SJCRH30 (cell line): ENCODE measurements around the gene CLMN. TPM values are rescaled to one million over a fixed set of nuclear protein-coding genes. Genes with fewer than 3 reads are reported as not detected.

Source experiments
- DNase-seq, 2 experiments: peaks; one replicate each; pipeline ENCODE4 v3.0.0-alpha.2; 2015 to 2020
- H3K27ac ChIP-seq: fragments of 250-450 bp; sonication (Bioruptor Pico); 2 replicates; pipeline ENCODE4 v1.5.1; 2020; ENCODE audit warnings: mild to moderate bottlenecking, moderate library complexity
- H3K27me3 ChIP-seq: fragments of 250-450 bp; sonication (Bioruptor Pico); 2 replicates; pipeline ENCODE4 v1.5.1; 2020; ENCODE audit warnings: mild to moderate bottlenecking, moderate library complexity
- H3K36me3 ChIP-seq: fragments of 250-450 bp; sonication (Bioruptor Pico); 2 replicates; pipeline ENCODE4 v1.5.1; 2020; ENCODE audit warnings: mild to moderate bottlenecking, moderate library complexity
- H3K4me1 ChIP-seq: fragments of 250-450 bp; sonication (Bioruptor Pico); 2 replicates; pipeline ENCODE4 v1.5.1; 2020; ENCODE audit warnings: mild to moderate bottlenecking, moderate library complexity
- H3K4me3 ChIP-seq: fragments of 250-450 bp; sonication (Bioruptor Pico); 2 replicates; pipeline ENCODE4 v1.5.1; 2020; ENCODE audit warnings: mild to moderate bottlenecking, moderate library complexity
- H3K9me3 ChIP-seq: fragments of 250-450 bp; sonication (Bioruptor Pico); replicated peaks from 2 replicates; pipeline ENCODE4 v1.5.1; 2020; ENCODE audit warnings: mild to moderate bottlenecking, moderate library complexity
- total RNA-seq: library from RNA; depleted of rRNA; stranded (reverse); fragments of >200 nt; shearing (Covaris generic); gene quantifications from 2 replicates; pipeline ENCODE4 v1.2.3, GENCODE V29; 2014

Gene CLMN
- total RNA-seq, 1 experiment from 2014 or later: 29.0 TPM

DNA sequence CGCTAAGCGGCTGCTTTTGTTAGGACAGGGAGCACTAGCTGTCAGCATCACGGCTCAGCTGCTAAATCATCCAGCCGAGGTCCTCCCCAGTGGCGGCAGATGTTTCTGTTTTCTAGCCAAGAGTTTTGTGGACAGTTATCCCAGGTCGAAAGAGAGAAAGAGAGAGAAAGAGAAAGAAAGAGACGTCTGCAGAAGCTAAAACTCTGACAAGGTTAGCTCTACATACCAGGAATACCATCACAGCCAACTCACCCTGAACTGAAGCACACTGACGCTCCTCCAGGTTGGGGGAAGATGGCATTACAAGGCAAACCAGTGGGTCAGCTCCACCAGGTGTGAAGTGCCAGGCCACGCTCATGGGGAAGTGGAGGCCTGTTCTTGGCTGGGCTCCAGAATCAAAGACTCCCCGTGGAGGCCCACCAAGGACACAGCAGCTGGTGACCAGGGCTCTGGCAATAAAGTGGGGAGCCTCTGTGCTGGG lies 97.5 kb downstream of the CLMN start:
- Histone ChIP-seq H3K9me3 (no peaks in the 10 kb centered on the region), H3K36me3 (peaks cover 3% of the 10 kb centered on the region), H3K4me3 (no peak overlapping the region), H3K4me1 (peaks cover 82% of the 10 kb centered on the region), H3K27me3 (no peaks in the 10 kb centered on the region), H3K27ac (peak overlapping the region; percentile 14)
- peak in 1 of 2 experiments; percentile 44 for DNase-seq

DNA sequence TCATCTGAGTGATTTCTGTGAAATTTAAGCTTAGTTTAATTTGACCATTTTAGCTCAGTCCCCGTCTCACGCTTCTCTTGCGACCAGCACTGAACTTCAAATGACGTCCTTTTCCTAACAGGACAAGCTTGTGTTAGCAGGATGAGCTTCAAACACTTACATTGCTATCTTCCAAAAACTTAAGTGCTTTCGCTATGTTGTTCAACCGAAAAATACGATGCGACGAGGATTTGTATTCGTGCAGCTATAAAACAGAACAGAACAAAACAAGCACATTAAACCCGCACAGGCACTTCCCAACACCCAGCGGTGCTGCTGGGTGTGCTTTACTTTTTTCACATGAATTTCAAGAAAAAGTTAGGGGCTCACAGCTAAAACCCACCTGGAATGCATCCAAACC lies 98.2 kb downstream of the CLMN start:
- Histone ChIP-seq H3K4me3 (no peak overlapping the region), H3K36me3 (peaks cover 3% of the 10 kb centered on the region), H3K27ac (no peak overlapping the region; the same call in 1 of the 2 replicates), H3K9me3 (no peaks in the 10 kb centered on the region), H3K4me1 (peaks cover 82% of the 10 kb centered on the region), H3K27me3 (no peaks in the 10 kb centered on the region)
- no peak for DNase-seq

DNA sequence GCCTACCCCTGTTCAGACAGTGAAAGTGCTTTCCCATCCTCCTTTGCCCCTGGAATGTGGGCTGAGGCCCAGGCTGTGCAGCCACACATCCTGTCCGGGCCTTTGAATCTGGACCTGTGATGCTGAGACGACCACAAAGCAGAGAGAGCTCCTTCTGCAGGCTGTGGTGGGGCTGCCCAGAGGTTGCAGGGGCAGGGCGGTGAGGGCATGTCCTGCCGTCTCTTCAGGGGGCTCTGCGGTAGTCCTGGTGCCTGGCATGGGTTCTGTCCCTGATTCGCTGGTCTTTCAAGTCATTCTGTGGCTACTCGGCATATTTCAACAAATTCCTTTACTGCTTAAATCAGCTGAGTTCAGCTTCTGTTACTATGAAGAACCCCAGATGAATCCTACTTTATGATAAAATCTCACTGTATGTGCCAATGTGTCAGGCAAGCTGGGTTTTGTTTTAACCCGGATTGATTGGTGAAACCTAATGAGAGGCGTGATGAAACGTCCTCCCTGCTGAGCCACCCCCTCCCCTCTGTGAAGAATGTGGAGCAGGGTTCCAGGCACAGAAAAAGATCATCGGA lies 99.0 kb downstream of the CLMN start:
- no peak overlapping the region for H3K27ac ChIP-seq
- H3K27me3 ChIP-seq: no peaks in the 10 kb centered on the region
- no peak overlapping the region for H3K4me3 ChIP-seq
- peaks cover 80% of the 10 kb centered on the region for H3K4me1 ChIP-seq
- peaks cover 3% of the 10 kb centered on the region for H3K36me3 ChIP-seq
- H3K9me3 ChIP-seq: no peaks in the 10 kb centered on the region
- no peak for DNase-seq

DNA sequence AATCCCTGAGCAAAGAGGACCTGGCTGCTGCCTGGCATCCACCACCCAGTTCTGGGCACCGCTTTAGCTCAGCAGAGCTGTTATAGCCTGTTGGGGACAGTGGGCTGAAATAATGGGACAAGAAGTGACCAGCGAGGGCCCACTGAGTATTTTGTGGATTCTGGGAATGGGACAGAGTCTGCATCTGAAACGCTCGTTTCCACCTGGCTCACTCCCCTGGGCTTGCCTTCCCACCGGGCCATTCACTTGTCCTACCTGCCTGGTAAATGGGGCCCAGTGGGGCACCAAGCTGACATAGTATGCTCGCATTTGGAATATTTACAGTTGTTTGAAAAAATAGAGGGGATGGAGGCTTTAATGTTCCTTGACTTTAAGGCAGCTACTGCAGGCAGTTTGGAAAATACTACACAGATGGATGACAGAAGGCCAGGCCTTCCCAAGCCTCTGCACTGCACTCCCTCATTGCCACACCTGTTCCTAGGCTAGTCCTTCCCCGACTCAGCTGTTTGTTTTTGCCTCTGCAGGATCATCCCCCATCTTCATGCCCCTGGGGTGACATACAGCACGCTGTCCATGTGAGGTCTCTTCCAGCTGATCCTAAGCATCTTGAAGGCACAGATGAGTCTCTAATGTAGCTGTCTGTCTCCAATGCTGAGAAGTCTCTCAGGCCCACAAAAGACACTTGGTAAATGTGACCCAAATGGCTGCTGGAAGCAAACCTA lies 101.1 kb downstream of the CLMN start:
- peak; percentile 78 to 87 for DNase-seq

DNA sequence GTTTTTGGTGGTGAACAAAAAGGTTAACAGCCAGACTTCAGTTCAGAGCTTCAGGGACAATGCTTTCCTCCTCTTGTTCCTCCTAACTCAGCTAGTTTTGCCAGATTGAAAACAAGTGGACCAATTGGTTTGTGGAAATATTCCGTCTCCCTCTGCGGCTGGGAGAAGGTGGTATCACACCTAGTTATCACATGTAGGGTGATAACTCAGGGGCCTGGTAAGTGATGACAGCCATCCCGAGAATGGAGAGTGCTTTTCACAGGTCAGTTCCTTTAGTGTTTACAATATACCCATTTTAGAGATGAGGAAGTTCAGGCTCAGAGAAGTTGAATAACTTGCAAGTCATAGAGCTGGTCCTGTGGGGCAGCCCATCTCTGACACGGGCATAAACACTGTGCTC lies 101.7 kb downstream of the CLMN start:
- peak overlapping the region; percentile 16 for H3K27ac ChIP-seq
- no peaks in the 10 kb centered on the region for H3K27me3 ChIP-seq

More for the DNA sequence above, 101.1 kb downstream of the CLMN start:
- no peaks in the 10 kb centered on the region for H3K27me3 ChIP-seq
- H3K36me3 ChIP-seq: peaks cover 8% of the 10 kb centered on the region
- no peaks in the 10 kb centered on the region for H3K9me3 ChIP-seq
- H3K27ac ChIP-seq: peak overlapping the region; percentile 19; the same call in 1 of the 2 replicates
- peaks cover 65% of the 10 kb centered on the region for H3K4me1 ChIP-seq
- no peak overlapping the region for H3K4me3 ChIP-seq

DNA sequence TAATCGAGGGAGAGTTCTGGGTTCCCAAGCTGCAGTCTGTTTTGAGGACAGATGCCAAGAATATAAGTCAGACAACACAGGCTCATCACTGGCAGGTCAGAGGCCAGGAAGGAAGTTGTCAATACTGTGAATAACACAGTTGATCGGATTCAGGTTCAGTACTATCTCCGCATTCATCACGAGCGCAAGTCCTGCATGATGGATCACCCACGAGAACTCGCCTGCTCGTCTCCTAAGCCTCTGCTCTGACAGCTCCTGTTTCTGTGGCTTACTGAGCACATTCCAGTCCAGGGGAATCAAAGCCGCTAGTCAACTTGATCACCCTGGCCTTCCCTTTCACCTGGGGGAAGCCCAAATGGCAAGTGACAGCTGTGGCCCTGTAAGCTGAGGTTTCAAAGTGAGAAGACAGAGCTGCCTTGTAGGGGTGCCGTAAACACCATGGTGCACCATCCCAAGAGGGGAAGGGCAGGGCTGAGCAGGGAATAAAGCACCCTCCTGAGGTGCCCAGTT lies 102.3 kb downstream of the CLMN start:
- Histone ChIP-seq H3K27ac (peak overlapping the region; percentile 16), H3K4me1 (peaks cover 53% of the 10 kb centered on the region), H3K36me3 (peaks cover 8% of the 10 kb centered on the region; the same call in 1 of the 2 replicates), H3K9me3 (no peaks in the 10 kb centered on the region), H3K4me3 (no peak overlapping the region), H3K27me3 (no peaks in the 10 kb centered on the region)
- DNase-seq: peak; percentile 52 to 83

More for the DNA sequence above, 101.7 kb downstream of the CLMN start:
- Histone ChIP-seq H3K4me1 (peaks cover 59% of the 10 kb centered on the region), H3K9me3 (no peaks in the 10 kb centered on the region), H3K4me3 (no peak overlapping the region), H3K36me3 (peaks cover 8% of the 10 kb centered on the region; the same call in 1 of the 2 replicates)
- no peak for DNase-seq

DNA sequence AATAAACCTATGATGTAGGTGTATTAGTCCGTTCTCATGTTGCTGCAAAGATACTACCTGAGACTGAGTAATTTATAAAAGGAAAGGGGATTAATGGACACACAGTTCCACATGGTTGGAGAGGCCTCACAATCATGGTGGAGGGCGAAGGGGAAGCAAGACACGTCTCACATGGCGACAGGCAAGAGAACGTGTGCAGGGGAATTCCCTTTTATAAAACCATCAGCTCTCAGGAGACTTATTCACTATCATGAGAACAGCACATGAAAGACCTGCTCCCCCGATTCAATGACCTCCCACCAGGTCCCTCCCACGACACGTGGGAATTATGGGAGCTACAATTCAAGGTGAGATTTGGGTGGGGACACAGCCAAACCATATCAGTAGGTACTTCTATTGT lies 103.7 kb downstream of the CLMN start:
- peaks cover 41% of the 10 kb centered on the region for H3K4me1 ChIP-seq
- H3K27ac ChIP-seq: no peak overlapping the region
- no peak for DNase-seq
- H3K36me3 ChIP-seq: 0 out of 2 replicates have a peak, but pooled peaks cover 5% of the 10 kb centered on the region
- no peak overlapping the region for H3K4me3 ChIP-seq
- no peaks in the 10 kb centered on the region for H3K27me3 ChIP-seq
- no peaks in the 10 kb centered on the region for H3K9me3 ChIP-seq

DNA sequence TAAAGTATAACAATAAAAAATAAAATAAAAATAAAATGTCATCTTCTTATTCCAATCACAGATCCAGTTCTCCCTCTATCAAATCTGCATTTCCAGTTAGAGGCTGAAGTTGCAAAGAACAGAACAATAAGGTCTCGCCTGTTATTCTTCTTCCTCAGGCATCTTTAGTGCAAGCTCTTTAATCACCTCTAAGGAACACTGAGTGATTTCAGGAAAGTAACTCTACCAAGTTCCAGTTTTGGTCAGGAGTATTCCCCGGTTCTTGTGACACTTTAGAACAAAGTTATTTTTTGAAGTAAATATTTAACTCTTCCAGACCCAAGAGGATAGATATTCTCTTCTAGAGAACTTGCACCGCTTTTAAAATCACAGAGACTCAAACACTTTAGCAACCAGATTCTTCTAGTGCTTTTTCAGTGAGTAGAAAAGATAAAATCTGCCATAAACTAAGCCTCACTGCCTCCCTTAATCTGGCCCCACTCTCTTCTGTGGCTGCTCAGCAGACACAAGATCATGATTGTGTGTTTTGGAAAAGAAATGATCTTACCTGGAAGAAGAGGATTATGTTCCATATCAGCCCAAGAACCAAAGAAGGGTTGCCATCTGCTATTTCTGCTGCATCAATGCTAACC lies 104.5 kb downstream of the CLMN start:
- Histone ChIP-seq H3K4me1 (peaks cover 34% of the 10 kb centered on the region), H3K27me3 (no peaks in the 10 kb centered on the region), H3K9me3 (no peaks in the 10 kb centered on the region), H3K27ac (no peak overlapping the region), H3K4me3 (no peak overlapping the region), H3K36me3 (0 out of 2 replicates have a peak, but pooled peaks cover 5% of the 10 kb centered on the region)
- DNase-seq: no peak

DNA sequence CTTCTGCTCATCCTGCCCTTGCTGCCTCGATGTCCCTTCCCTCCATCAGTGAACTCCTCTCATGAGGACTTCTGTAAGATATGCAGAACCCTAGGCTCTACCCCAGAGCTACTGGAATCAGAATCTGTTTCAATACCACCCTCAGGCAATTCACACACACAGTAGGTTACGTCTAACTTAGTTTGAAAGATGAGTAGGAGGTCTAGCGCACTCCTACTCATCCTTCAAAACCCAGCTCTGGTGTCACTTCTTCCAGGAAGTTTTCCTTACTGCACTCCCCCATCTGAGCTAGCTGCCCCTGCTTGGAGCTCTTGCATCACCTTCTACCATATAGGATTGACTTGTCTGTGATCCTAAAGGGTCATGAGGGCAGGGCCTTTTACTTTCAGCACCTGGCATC lies 105.9 kb downstream of the CLMN start:
- no peak overlapping the region for H3K4me3 ChIP-seq
- no peaks in the 10 kb centered on the region for H3K9me3 ChIP-seq
- H3K27ac ChIP-seq: no peak overlapping the region
- peaks cover 28% of the 10 kb centered on the region for H3K4me1 ChIP-seq
- H3K36me3 ChIP-seq: 0 out of 2 replicates have a peak, but pooled peaks cover 5% of the 10 kb centered on the region
- H3K27me3 ChIP-seq: no peaks in the 10 kb centered on the region
- DNase-seq: no peak

DNA sequence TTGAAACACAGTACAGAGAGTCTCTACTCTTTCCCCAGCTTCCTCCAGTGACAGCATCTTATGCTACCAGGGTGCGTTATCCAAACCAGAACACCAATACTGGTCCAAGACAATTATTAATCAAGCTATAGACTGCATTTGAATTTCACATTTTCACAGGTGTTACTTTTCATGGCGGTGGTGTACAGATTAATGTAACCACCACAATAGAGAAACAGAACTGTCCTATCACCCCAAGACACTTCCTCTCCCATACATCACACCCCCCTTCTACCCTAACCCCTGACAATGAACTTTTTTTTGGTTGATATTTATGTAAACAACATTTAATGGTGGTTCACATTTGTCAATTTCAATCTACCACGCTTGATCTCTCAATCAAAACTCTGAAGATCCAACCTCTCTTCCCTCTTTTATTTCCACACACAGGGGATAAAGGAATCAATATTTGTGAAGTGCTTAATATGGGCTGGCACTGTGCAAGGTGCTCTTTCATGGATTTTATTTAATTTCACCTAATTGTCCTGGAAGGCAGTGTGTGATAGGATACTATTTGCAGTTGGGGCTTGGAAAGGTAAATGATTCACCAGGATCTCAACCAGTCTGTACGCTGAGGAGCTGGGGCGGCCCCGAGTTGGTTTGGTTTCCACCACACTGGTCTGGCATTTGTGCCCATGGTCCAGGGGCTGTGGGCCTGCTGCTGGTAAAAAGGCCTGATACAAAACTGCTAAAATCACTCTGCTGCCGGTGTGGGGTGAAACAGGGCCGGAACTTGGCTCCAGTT lies 107.8 kb downstream of the CLMN start:
- Histone ChIP-seq H3K4me1 (peaks cover 21% of the 10 kb centered on the region), H3K27ac (no peak overlapping the region), H3K36me3 (peaks cover 9% of the 10 kb centered on the region; the same call in 1 of the 2 replicates), H3K9me3 (no peaks in the 10 kb centered on the region), H3K4me3 (no peak overlapping the region), H3K27me3 (no peaks in the 10 kb centered on the region)
- DNase-seq: no peak

DNA sequence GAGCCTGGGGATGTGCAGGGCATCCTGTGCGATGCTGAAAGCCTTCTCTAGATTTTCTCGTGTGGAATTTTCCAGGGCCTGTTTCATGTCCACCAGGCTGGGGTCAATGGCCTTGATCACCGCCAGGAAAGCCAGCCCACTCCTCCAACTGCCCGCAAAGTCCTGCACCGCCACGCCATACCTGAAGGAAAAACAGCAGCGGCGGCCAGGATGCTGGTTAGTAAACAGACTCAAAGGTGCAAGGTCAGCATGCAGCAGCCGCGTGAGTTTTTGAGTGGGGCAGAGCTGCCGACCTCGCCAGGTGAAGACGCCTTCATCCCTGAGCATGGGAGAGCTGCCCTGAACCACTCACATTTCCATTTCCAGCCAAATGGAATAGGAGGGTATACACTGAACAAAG lies 109.0 kb downstream of the CLMN start:
- Histone ChIP-seq H3K9me3 (no peaks in the 10 kb centered on the region), H3K4me3 (no peak overlapping the region), H3K4me1 (peaks cover 13% of the 10 kb centered on the region), H3K36me3 (peaks cover 15% of the 10 kb centered on the region; the same call in 1 of the 2 replicates), H3K27me3 (no peaks in the 10 kb centered on the region), H3K27ac (no peak overlapping the region)
- DNase-seq: no peak

DNA sequence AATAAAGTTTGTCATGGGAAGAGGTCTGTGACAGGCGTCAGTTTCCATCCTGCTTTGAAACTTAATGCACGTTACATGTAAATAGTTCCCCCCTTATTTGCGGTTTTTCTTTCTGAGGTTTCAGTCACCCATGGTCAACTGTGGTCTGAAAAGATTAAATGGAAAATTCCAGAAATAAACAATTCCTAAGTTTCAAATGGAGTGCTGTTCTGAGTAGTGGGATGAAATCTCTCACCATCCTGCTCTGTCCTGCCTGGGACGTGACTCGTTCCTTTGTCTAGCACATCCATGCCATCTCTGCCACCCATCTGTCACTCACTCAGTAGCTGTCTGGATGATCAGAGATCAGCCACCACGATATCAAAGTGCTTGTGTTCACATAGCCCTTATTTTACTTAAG lies 111.1 kb downstream of the CLMN start:
- Histone ChIP-seq H3K4me1 (peaks cover 13% of the 10 kb centered on the region), H3K4me3 (no peak overlapping the region), H3K27ac (no peak overlapping the region), H3K36me3 (peaks cover 27% of the 10 kb centered on the region), H3K9me3 (no peaks in the 10 kb centered on the region; the same call in 1 of the 2 replicates), H3K27me3 (no peaks in the 10 kb centered on the region)
- DNase-seq: peak in 1 of 2 experiments; percentile 41

DNA sequence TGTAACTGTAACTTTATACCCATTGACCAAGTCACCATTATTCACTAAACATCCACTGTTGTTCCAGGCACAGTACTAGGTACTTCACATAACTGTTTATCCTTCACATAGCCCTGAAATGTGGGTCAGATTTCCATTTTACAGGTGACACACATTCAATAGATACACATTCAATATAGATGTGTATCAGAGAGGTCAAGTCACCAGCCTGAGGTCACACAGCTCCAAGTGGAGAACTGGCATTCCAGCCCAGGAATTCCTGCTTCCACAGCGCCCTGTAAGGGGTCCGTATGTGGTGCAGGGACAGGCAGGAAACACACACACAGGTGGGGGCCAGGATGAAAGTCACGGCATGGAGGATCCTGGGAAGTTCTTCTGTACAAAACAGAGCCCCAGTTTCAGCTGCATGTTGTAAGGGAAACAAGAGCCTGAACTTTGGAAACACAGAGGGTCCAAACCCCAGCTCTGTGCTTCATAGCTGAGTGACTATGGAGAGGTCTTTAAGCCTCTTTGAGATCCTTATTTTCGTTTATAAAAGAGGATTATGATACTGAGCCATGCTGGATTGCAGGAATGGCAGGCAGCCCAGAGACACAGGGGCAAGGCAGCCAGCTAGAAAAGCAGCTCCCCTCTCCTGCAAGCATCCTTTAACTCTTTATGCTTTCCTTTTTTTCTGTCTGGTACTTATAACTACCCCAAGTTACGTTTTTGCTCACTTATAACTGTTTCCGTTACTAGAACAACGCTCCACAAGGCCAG lies 112.1 kb downstream of the CLMN start:
- no peak for DNase-seq
- Histone ChIP-seq H3K36me3 (peaks cover 36% of the 10 kb centered on the region), H3K27me3 (no peaks in the 10 kb centered on the region), H3K9me3 (no peaks in the 10 kb centered on the region; the same call in 1 of the 2 replicates), H3K27ac (no peak overlapping the region), H3K4me3 (no peak overlapping the region), H3K4me1 (peaks cover 13% of the 10 kb centered on the region)

DNA sequence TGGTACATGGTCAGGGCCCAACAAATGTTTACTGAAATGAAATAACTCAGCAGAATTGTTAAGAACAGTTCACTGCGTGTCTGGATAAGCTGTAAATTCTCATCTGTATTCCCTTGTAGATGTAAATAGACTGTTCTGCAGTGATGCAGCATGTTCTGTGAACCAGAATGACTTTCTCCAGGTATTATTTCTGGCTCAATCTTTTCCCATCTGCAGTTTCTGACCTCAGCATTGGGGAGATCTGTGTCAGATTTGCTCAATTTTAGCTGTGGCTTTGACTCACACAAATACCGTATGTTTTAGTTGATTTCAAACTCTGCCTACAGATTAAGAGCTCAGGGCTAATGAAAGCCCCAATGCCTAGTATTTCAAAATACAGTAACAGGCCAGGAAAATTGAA lies 113.2 kb downstream of the CLMN start:
- Histone ChIP-seq H3K27me3 (no peaks in the 10 kb centered on the region), H3K4me3 (no peak overlapping the region)
- DNase-seq: no peak

More for the DNA sequence above, 113.2 kb downstream of the CLMN start:
- Histone ChIP-seq H3K4me1 (peaks cover 13% of the 10 kb centered on the region), H3K36me3 (peaks cover 45% of the 10 kb centered on the region), H3K27ac (no peak overlapping the region), H3K9me3 (no peaks in the 10 kb centered on the region; the same call in none of the 2 replicates)
